Measurements from ENCODE around the gene ABCA1.
"Not testable (repeated sequence)": the region's sequence is repeated elsewhere in the genome, so short reads cannot be mapped to it uniquely, and the experiment has no call there.

Gene ABCA1

GRCh38 chr9:104795857-104796256, 132.1 kb downstream of the ABCA1 start:
- DNase-seq (ENCODE audit: low read depth in 3 of 3), result no peak

GRCh38 chr9:104795082-104795481, 132.9 kb downstream of the ABCA1 start:
- no peak for DNase-seq (ENCODE audit: low read depth in 3 of 3)

DNA sequence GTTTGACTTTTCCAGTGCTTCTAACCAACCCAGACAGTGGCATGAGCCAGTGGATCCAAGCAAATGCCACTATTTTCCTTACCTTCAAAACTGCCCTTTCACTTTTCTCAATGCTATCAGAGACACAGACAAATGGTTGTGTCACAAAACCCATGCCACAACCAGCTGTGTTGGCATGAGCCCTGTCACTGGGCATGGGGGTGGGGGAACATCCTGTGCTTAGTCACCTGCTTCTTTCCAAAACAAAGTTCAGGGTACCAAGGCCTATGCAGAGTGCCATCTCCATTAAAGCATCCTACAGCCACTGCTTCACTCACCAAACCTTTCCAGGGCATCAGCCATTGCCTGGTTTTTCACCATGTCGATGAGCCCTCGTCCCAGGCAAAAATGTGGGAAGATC, 133.9 kb downstream of the ABCA1 start:
- peak in 1 of 3 experiments; percentile 7 for DNase-seq (ENCODE audit: low read depth in 3 of 3)

- no peak for DNase-seq (ENCODE audit: low read depth in 3 of 3)
Measured at GRCh38 chr9:104788251-104788650, 139.7 kb downstream of the ABCA1 start.

DNA sequence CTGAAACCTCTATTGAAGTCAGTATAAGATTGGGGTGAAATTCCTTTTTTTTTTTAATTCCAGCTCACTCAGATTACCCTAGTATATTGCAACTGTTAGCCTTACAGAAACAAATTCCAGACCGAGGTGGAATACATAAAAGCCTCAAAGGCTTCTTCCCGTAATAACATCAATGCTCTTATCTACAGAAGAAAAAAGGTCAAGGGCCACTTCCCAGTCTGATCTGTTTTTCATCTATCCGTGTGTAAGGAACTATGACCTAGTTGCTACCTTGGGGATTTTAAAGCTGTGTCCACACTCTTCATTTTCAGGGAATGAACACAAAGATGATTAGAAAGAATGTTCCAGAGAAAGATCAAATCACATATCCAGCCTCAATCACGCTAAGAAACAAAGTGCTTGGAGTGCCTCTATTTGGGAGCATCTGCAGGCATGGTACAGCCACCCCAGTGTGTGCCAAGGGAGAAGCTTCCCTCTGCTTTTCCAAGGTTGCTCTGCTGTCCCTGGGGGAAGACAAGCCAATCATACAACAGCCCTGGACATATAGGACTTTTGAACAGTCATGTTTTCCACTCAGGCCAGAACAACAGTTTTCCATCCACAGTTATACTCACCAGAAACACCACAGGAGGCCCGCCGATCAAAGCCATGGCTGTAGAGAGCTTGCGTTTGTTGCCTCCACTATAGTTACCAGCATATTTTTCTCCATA, 140.5 kb downstream of the ABCA1 start:
- no peak for DNase-seq (ENCODE audit: low read depth in 3 of 3)

- DNase-seq (ENCODE audit: low read depth in 3 of 3), result no peak
Measured at GRCh38 chr9:104786293-104786692, 141.7 kb downstream of the ABCA1 start.

DNA sequence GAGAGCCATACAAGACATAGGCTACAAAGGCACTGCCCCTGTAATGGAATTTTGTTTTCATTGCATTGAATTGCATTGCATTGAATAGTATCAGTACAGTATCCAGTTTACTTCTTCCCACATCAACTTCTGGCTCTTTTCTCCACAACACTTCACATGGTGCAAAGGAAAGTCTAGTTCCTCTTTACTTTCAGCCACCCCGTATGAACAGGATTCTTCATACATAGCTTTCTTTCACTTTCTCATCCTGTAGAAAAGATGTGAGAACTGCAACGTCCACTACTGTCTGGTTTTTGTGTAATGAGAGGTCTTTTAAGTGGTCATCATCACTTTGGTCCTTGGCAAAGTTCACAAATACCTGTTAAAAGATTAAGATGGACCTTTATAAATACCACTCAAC, 143.9 kb downstream of the ABCA1 start:
- DNase-seq (ENCODE audit: low read depth in 3 of 3), result no peak

DNA sequence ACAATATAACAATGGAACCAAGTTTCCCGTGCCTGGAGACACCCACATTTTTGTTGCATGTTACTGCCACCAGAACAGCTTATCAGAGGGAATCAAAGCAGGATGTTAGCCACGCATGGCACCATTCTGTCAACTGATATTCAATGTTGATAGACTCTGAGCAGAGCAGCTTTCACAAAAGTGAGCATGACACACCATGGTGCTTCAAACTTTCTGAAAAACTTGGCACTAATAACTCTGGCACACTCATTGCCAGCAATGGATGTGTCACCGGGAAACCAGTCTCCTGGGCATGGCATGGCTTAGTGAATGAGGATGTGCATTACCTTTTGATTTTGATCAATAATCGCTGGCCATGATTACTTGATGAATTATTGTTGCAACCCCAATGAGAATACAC, 144.4 kb downstream of the ABCA1 start:
- no peak for DNase-seq (ENCODE audit: low read depth in 3 of 3)

- DNase-seq (ENCODE audit: low read depth in 3 of 3), result no peak
Measured at GRCh38 chr9:104780796-104781395, 147.1 kb downstream of the ABCA1 start.

DNA sequence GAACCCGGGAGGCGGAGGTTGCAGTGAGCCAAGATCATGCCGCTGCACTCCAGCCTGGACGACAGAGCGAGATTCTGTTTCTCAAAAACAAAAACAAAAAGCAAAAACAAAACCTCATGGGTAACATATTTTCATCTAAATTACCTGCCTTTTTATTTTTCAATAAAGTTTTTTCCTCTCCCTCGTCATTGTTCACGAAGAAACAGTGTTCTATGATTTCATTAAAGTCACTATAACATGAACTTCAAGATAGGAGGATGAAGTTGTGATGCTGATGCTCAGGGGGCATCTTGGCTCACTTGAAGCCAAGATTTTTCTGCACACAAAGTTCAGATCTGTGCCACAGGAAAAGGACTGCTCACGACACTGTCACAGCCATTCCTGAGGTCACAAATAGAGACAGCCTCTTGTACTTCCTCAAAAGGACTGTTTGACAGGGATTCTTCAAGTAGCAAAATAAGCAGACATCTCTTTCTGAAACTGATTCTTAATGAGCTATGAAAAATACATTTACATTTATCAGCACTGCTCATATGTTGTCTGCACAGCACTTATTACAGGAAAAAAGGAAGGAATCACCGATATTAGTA, 147.9 kb downstream of the ABCA1 start:
- DNase-seq (ENCODE audit: low read depth in 3 of 3), result no peak

- DNase-seq (ENCODE audit: low read depth in 3 of 3), result no peak
Measured at GRCh38 chr9:104779334-104779733, 148.6 kb downstream of the ABCA1 start.

- DNase-seq (ENCODE audit: low read depth in 3 of 3), result no peak
Measured at GRCh38 chr9:104778802-104779201, 149.2 kb downstream of the ABCA1 start.

- no peak for DNase-seq (ENCODE audit: low read depth in 3 of 3)
Measured at GRCh38 chr9:104776797-104777196, 151.2 kb downstream of the ABCA1 start.

DNA sequence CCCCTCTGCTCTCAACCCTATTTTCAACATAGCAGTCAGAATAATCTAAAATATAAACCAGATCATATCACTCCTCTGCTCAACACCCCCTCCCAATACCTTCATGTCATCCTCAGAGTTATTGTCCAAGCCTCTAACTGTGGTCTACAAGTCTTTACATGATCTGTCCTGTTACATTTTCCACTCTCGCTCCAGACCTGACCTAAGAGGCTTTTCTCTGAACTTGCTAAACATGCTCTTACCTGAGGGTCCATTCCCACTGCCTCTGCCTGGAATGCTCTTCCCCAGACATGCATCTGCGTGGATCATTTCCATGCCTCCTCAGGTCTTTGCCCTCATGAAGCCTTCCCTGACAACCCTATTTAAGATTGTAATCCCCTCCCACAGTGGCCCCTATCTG, 152.0 kb downstream of the ABCA1 start:
- DNase-seq (ENCODE audit: low read depth in 3 of 3), result no peak

- no peak for DNase-seq (ENCODE audit: low read depth in 3 of 3)
Measured at GRCh38 chr9:104775574-104775936, 152.4 kb downstream of the ABCA1 start.

- DNase-seq (ENCODE audit: low read depth in 3 of 3), result no peak
Measured at GRCh38 chr9:104774831-104775573, 153.0 kb downstream of the ABCA1 start.

GRCh38 chr9:104774132-104774531, 153.8 kb downstream of the ABCA1 start:
- no peak for DNase-seq (ENCODE audit: low read depth in 3 of 3)

GRCh38 chr9:104772714-104773510, 155.0 kb downstream of the ABCA1 start:
- no peak for DNase-seq (ENCODE audit: low read depth in 3 of 3)

DNA sequence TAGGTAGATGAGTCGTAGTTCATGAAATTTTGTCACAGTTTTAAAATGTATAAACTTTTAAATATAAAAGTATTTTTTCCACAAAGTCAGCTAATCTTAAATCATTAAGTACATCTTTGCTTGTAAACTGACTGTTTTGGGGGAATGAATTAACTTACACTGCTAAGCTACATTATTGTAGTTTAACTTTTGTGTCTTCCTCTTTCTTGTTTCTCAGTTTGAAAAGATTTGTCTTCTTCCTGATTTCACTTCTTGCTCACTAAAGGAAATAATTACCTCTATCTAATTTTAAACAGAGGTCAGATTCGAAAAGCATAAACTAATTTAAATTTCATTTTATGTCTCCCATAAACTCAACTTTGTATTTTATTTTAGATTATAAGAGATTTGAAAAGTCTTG, 158.3 kb downstream of the ABCA1 start:
- no peak for DNase-seq (ENCODE audit: low read depth in 3 of 3)

DNA sequence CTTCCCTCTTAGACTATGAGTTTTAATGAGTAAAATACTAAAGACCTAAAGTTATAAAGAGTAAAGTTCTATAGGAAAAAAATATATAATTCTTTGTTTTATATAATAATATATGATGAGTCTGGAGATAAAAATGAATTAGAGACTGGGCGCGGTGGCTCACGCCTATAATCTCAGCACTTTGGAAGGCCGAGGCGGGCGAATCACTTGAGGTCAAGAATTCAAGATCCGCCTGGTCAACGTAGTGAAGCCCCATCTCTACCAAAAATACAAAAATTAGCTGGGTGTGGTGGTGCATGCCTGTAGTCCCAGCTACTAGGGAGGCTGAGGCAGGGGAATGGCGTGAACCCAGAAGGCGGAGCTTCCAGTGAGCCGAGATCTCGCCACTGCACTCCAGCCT, 158.9 kb downstream of the ABCA1 start:
- DNase-seq (ENCODE audit: low read depth in 3 of 3), result not testable (repeated sequence)

DNA sequence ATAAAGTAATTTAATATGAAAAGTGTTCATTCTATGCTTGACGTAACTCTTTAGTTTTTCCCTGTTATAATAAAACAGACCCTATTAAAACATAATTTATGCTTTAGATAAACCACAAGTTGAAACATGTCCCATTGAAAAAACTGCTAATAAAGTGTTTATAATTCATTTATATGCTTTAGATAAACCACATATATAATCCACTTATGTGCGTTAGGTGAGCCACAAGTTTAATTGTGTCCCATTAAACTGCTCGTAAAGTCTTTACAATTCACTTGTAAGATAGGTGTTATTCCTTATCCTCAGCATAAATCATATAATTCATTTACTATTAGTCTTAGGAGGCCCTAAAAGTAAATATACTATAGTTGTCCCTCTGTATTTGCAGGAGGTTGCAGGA, 160.4 kb downstream of the ABCA1 start:
- DNase-seq (ENCODE audit: low read depth in 3 of 3), result no peak

GRCh38 chr9:104766025-104766424, 161.9 kb downstream of the ABCA1 start:
- no peak for DNase-seq (ENCODE audit: low read depth in 3 of 3)

Data from stimulated activated CD4-positive, alpha-beta T cell treated with anti-CD3 and anti-CD28 coated beads, TNF-alpha, amount 100 ng/mL, for 4 hours (primary cell).